HG03060 (cell line): ENCODE measurements around the gene CNTN3.

Source experiments
- ATAC-seq: cut with Tn5 transposase; IDR thresholded peaks from one replicate; pipeline ENCODE4 v1.9.1; 2021; ENCODE audit warnings: low read depth, moderate number of reproducible peaks; ENCODE audit not compliant: unreplicated experiment

Gene CNTN3

GRCh38 chr3:74613060-74613459 lies 1.4 kb downstream of the CNTN3 start:
- ATAC-seq, result no peak

GRCh38 chr3:74611206-74611605 lies 3.3 kb downstream of the CNTN3 start:
- no peak for ATAC-seq

- no peak for ATAC-seq
These were observed 6.7 kb downstream of the CNTN3 start for GRCh38 chr3:74607803-74608202.

GRCh38 chr3:74606996-74607395 lies 7.5 kb downstream of the CNTN3 start:
- ATAC-seq, result no peak

GRCh38 chr3:74605437-74605836 lies 9.0 kb downstream of the CNTN3 start:
- ATAC-seq, result no peak

GRCh38 chr3:74603292-74603691 lies 11.2 kb downstream of the CNTN3 start:
- ATAC-seq, result no peak

GRCh38 chr3:74602471-74602870 lies 12.0 kb downstream of the CNTN3 start:
- no peak for ATAC-seq

GRCh38 chr3:74601793-74602192 lies 12.7 kb downstream of the CNTN3 start:
- ATAC-seq, result no peak

- no peak for ATAC-seq
These were observed 14.9 kb downstream of the CNTN3 start for GRCh38 chr3:74599564-74599963.

GRCh38 chr3:74593152-74593551 lies 21.3 kb downstream of the CNTN3 start:
- no peak for ATAC-seq

GRCh38 chr3:74592359-74592758 lies 22.1 kb downstream of the CNTN3 start:
- no peak for ATAC-seq

GRCh38 chr3:74591946-74592345 lies 22.5 kb downstream of the CNTN3 start:
- no peak for ATAC-seq

- no peak for ATAC-seq
These were observed 23.1 kb downstream of the CNTN3 start for GRCh38 chr3:74591342-74591741.

GRCh38 chr3:74590620-74591262 lies 23.7 kb downstream of the CNTN3 start:
- no peak for ATAC-seq

GRCh38 chr3:74584782-74585181 lies 29.7 kb downstream of the CNTN3 start:
- ATAC-seq, result no peak

GRCh38 chr3:74582982-74583381 lies 31.5 kb downstream of the CNTN3 start:
- ATAC-seq, result no peak

- ATAC-seq, result no peak
These were observed 38.6 kb downstream of the CNTN3 start for GRCh38 chr3:74575857-74576256.

GRCh38 chr3:74571118-74571517 lies 43.3 kb downstream of the CNTN3 start:
- no peak for ATAC-seq
